Stimulated activated CD4-positive, alpha-beta T cell treated with anti-CD3 and anti-CD28 coated beads, Interleukin-2, amount 100 ng/mL, for 48 hours (primary cell): Measurements from ENCODE around the gene ACOXL.

ENCODE experiments used
- DNase-seq, 2 donors: peaks; one replicate each; pipeline ENCODE4 v3.0.0-alpha.2; 2020

Gene ACOXL

GRCh38 chr2:110877031-110877827 is 144.9 kb downstream of the ACOXL start:
- DNase-seq = no peak

GRCh38 chr2:110878150-110878549 is 145.8 kb downstream of the ACOXL start:
- no peak for DNase-seq

- no peak for DNase-seq
Observed at GRCh38 chr2:110881908-110882307, 149.5 kb downstream of the ACOXL start.

- no peak for DNase-seq
Observed at GRCh38 chr2:110883406-110883805, 151.0 kb downstream of the ACOXL start.

- DNase-seq = no peak
Observed at GRCh38 chr2:110885256-110885655, 152.9 kb downstream of the ACOXL start.

GRCh38 chr2:110886826-110887573 is 154.6 kb downstream of the ACOXL start:
- no peak for DNase-seq

GRCh38 chr2:110888411-110888810 is 156.0 kb downstream of the ACOXL start:
- DNase-seq = no peak

- no peak for DNase-seq
Observed at GRCh38 chr2:110891626-110892025, 159.3 kb downstream of the ACOXL start.

- DNase-seq = no peak
Observed at GRCh38 chr2:110896226-110896625, 163.9 kb downstream of the ACOXL start.

- no peak for DNase-seq
Observed at GRCh38 chr2:110897966-110898365, 165.6 kb downstream of the ACOXL start.

- no peak for DNase-seq
Observed at GRCh38 chr2:110900191-110900590, 167.8 kb downstream of the ACOXL start.

- DNase-seq = no peak
Observed at GRCh38 chr2:110903548-110903947, 171.2 kb downstream of the ACOXL start.

- no peak for DNase-seq
Observed at GRCh38 chr2:110904116-110904778, 171.9 kb downstream of the ACOXL start.

- no peak for DNase-seq
Observed at GRCh38 chr2:110904779-110905148, 172.4 kb downstream of the ACOXL start.

GRCh38 chr2:110905217-110905616 is 172.8 kb downstream of the ACOXL start:
- no peak for DNase-seq

GRCh38 chr2:110906613-110907298 is 174.4 kb downstream of the ACOXL start:
- no peak for DNase-seq

- no peak for DNase-seq
Observed at GRCh38 chr2:110909501-110909900, 177.1 kb downstream of the ACOXL start.

- DNase-seq = no peak
Observed at GRCh38 chr2:110910423-110910822, 178.1 kb downstream of the ACOXL start.

GRCh38 chr2:110919738-110920137 is 187.4 kb downstream of the ACOXL start:
- no peak for DNase-seq

- no peak for DNase-seq
Observed at GRCh38 chr2:110925479-110925878, 193.1 kb downstream of the ACOXL start.

- DNase-seq = no peak
Observed at GRCh38 chr2:110927526-110927925, 195.2 kb downstream of the ACOXL start.

- DNase-seq = no peak
Observed at GRCh38 chr2:110929528-110929927, 197.2 kb downstream of the ACOXL start.

GRCh38 chr2:110931648-110932047 is 199.3 kb downstream of the ACOXL start:
- DNase-seq = no peak
